Mammary epithelial cell (primary cell): ENCODE results near the gene MAPK8IP1.

Experiments used
- EZH2 ChIP-seq: IDR thresholded peaks from 2 replicates; pipeline ENCODE4 v1.6.1; 2012; ENCODE audit warnings: low read length, inconsistent platforms, borderline replicate concordance
- TF ChIP-seq, protein P1 (sequence below), 2 donors: IDR thresholded peaks in 1 of 2; conservative IDR thresholded peaks in 1 of 2; 2 replicates each; pipeline ENCODE4 v1.5.1; 2011 to 2012; ENCODE audit warnings: inconsistent platforms in 2 of 2, low read length in 2 of 2, mild to moderate bottlenecking in 2 of 2, control low read depth in 1 of 2, low read depth in 1 of 2; ENCODE audit not compliant: insufficient read depth in 1 of 2; ENCODE audit errors: extremely low read depth in 1 of 2

DNA sequence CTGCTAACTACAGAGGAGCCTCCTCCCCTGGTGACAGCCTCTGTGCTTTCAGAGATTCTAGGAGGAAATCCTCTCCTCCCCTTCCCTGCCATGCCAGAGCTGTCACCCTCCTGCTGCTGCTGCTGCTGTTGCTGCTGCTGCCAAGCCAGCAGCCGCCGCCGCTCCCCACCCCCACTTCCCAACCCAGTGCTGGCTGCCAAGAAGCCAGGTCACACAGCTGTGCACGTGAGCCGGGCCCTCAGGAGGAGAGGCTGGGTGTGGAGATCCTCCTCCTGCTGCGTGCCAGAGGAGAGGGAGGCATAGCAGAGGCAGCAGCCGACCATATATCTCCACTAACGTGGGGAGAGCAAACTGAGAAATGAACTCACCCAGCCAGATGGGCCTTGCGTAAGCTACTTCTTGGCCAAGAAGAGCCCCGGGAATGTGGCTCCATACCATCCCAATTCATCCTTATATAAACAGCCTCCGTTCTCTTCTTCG, 25.8 kb upstream of the MAPK8IP1 start:
- TF ChIP-seq, protein P1, sequence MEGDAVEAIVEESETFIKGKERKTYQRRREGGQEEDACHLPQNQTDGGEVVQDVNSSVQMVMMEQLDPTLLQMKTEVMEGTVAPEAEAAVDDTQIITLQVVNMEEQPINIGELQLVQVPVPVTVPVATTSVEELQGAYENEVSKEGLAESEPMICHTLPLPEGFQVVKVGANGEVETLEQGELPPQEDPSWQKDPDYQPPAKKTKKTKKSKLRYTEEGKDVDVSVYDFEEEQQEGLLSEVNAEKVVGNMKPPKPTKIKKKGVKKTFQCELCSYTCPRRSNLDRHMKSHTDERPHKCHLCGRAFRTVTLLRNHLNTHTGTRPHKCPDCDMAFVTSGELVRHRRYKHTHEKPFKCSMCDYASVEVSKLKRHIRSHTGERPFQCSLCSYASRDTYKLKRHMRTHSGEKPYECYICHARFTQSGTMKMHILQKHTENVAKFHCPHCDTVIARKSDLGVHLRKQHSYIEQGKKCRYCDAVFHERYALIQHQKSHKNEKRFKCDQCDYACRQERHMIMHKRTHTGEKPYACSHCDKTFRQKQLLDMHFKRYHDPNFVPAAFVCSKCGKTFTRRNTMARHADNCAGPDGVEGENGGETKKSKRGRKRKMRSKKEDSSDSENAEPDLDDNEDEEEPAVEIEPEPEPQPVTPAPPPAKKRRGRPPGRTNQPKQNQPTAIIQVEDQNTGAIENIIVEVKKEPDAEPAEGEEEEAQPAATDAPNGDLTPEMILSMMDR (conservative IDR thresholded peaks at IDR 0.05 in 1 of 2, IDR thresholded peaks at IDR 0.05 in 1 of 2; ENCODE audit: extremely low read depth in 1 of 2, insufficient read depth in 1 of 2, low read depth in 1 of 2, low read length in 2 of 2), result no peak
- TF ChIP-seq EZH2, result no peak
